Amniotic stem cell (primary cell): ENCODE measurements around the gene CDK2AP2.
"Not testable (repeated sequence)": the region's sequence is repeated elsewhere in the genome, so short reads cannot be mapped to it uniquely, and the experiment has no call there.

Experiments used
- DNase-seq: peaks from one replicate; lab custom pipeline; 2025; lab: John Stamatoyannopoulos, UW

CDK2AP2 gene

DNA sequence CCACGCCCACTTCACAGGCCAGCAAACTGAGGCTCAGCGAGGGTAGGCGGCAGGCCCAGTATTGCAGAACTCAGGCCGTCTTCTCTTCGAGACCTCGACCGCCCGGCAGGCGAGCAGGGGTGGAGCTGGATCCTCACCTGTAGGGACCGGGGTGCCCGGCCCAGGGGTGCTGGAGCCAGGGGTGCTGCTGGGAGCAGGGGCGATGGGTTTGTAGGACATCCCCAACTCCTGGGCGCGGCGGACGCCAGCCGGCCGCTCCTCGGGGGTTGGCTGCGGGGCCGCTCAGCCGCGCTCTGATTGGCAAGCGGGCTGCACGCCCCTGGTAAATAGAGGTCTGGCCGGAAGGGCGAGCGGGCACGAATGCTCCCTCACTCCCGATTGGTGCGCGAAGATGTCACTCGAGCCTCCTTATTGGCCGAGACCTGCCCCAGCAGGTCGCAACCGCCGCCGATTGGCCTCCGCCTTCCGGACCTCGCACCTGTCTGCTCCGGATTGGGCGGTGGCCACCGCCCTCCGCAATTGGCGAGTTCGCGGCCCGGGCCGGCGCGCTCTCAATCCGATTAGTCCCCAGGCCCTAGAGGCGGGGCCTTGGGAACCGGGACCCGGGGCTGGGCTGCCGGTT is at the start of gene CDK2AP2:
Gene CDK2AP2 (minus strand): TSS at position 299 of the 622 bp plus-strand sequence. CDS start 80 bp downstream, at position 219.
- peak; percentile 98 for DNase-seq

GRCh38 chr11:67556244-67556643 is 48.3 kb upstream of the CDK2AP2 start:
- DNase-seq: no peak

DNA sequence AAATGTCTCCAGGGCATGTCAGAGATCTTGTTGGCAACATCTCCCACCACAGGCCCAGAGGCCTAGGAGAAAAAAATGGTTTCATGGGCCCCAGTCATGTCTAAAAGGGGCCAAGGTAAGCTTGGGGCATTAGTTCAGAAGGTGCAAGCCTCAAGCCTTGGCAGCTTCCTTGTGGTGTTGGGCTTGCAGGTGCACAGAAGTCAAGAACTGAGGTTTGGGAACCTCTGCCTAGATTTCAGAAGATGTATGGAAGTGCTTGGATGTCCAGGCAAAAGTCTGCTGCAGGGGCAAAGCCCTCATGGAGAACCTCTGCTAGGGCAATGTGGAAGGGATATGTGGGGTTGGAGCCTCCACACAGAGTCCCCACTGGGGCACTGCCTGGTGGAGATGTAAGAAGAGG is 43.7 kb upstream of the CDK2AP2 start:
- not testable (repeated sequence) for DNase-seq

- DNase-seq: no peak
Observed at GRCh38 chr11:67551127-67551526, 43.2 kb upstream of the CDK2AP2 start.

DNA sequence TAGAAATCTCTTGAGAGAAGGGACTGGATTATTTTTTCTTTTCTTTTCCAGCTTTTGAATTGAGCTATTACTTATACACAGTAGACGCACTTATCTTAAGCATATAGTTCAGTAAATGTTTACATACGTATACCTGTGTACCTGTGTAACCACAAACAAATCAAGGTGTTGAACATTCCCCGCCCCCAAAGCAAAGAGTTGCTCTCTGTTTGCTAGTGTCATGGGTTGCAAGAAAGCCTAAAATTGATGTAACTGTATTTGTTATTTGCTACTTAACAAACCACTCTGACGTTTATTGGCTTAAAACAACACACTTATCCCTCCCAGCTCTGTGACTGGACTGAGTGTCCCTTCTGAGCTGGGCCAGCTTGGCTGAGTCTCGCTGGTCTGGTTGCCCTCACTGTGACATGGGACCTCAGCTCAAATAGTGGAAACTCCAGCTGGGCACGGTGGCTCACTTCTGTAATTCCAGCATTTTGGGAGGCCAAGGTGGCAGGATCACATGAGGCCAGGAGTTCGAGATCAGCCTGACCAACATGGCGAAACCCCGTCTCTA is 40.7 kb upstream of the CDK2AP2 start:
- no peak for DNase-seq

DNA sequence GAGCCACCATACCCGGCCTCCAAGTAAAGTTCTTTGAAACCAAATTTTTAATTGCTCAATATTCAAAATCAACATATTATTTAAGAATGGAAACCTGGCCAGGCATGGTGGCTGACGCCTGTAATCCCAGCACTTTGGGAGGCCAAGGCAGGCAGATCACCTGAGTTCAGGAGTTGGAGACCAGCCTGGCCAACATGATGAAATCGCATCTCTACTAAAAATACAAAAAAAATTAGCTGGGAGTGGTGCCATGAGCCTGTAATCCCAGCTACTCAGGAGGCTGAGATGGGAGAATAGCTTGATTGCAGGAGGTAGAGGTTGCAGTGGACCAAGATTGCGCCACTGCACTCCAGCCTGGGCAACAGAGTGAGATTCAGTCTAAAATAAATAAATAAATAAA is 40.1 kb upstream of the CDK2AP2 start:
- DNase-seq: not testable (repeated sequence)

- no peak for DNase-seq
Observed at GRCh38 chr11:67545280-67545679, 37.3 kb upstream of the CDK2AP2 start.

DNA sequence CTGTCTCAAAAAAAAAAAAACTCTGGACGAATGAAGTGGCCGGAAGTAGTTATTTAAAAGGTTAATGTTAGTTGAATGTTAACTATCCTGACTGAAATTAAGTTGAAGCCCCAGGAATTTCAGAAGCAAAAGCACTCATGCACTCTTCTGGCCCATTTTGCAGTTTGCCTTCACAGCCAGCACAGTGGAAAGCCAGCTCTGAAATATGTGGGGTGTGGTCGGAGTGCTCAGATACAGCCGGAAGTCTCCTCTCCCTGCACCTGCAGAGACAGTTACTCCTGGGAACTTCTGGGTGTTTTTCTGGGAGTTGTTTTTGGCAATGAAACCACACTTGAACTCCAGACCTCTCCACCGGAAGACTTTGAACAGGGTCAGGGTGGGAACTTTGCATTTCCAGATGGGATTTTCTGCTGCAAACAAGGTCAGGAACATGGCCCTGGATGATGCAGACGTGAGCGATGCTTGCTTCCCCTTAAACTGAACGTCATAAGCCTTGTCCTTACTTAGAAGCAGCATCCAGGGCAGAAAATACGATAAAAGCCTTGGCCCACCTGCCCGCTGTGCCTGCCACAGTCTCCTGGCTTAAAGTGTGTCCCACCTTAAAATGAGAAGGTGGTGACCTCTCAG is 36.8 kb upstream of the CDK2AP2 start:
- DNase-seq: no peak

DNA sequence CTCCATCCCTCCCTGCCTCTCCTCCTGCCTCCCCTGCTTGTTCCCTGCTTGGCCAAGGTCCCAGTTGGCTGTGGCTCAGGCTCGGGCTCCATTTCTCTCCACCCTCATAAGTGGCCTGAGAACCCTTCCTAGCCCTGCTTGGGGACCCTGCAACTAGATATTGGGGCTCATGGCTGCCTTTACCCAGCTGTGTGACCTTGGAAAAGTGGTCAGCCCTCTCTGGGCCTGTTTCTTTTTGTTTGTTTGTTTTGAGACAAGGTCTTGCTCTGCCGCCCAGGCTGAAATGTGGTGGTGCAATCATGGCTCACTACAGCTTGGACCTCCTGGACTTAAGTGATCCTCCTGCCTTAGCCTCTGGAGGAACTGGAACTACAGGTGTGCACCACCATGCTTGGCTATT is 35.6 kb upstream of the CDK2AP2 start:
- no peak for DNase-seq

DNA sequence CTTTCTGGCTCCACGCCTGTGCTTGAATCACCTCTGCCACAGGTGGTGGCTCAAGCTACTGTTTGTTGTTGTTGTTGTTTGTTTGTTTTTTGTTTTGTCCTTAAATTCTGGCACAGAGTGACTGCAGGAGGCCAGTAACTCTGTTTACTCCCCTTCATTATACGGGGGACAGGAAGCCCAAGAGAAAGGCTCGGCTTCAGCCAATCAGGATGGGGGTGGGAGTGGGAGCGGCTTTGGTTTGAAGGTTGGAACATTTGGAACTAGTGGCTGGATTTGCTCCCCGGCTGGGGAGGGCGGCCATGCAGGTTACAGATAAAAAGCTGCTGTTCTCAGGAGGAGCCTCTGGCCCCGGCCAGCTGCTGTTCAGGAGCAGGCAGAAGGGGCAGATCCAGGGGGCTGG is 35.0 kb upstream of the CDK2AP2 start:
- DNase-seq: no peak

- no peak for DNase-seq
Observed at GRCh38 chr11:67542169-67542568, 34.2 kb upstream of the CDK2AP2 start.

- DNase-seq: no peak
Observed at GRCh38 chr11:67541198-67541597, 33.2 kb upstream of the CDK2AP2 start.

GRCh38 chr11:67539550-67539949 is 31.6 kb upstream of the CDK2AP2 start:
- DNase-seq: no peak

GRCh38 chr11:67538823-67539505 is 31.0 kb upstream of the CDK2AP2 start:
- DNase-seq: no peak

- no peak for DNase-seq
Observed at GRCh38 chr11:67538306-67538705, 30.3 kb upstream of the CDK2AP2 start.

DNA sequence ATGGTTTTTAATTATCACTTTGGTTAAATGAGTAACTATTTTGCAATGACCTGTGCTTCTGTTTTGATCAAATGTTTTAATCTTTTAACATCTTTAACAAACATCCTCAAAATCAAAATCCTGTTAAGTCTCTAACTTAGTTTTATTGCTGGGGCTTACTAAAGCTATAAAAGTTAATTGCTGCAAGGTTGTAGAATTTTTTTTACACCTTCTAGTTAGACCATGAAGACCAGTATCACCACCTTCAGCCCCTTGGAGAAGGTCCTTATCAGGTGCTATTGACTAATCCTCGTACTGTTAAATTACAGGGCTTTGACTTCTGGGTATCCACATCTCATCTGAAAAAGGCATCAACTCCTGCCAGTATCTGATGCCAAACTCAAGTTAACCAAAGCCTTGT is 27.6 kb upstream of the CDK2AP2 start:
- DNase-seq: no peak

DNA sequence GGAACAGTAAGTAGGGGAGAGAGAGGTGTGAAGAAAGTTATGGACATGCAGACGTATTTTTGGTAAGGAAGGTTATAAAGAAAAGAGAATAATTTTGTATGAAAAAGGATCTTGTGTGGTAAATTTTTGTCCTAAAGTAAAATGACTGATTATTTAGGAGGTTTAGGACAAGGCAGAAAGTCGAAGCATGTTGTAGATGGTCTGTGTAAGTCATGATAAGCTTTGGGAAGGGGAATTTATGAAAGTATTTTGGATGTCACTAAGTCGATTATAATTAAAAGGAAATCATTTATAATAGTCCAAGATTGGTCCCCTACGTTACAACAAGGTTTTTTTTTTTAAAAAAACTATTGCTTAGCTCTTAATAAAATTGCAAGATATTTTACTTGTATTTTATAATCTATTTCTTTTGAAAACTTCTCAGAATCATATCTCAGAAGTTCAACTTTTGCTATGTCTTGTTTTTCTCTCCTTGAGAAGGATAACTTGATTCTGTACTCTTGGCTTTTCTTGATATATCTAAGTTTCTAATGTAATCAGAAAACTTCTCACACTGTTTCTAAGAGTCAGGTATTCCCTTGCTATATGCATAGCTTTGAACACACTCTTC is 26.2 kb upstream of the CDK2AP2 start:
- no peak for DNase-seq

DNA sequence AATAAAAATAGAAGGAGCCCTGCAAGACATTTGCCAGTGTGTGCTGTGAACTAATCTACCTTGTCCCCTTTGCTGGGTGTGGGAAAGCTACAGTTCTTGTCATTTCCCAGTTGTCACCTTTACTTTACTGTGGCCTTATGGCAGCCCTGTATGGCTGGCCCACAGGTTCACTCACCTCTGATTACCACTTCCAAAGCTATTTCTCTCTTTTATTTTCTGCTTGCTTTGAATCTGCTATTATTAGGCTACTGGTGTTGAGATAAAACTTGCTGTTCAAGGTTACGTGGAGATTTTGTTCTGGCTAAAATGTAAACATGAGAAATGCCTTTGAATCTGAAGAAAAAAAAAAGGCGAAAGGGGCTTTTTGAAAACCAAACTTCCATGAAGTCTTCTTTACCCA is 24.9 kb upstream of the CDK2AP2 start:
- no peak for DNase-seq

DNA sequence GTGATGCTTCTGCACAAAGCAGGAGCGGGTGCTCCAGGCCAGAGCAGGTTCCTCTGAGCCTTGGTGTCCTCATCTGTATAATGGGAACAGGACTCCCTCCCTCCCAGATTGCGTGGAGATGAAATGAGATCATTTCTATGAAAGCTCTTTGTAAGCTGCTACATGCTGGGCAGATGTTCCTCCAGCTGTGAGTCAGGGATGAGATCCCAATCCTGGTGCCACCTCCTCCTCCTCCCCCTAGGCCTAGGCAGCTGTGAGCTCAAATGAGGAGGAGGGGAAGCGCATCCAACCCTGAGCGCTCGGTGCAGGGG is 22.3 kb upstream of the CDK2AP2 start:
- no peak for DNase-seq

GRCh38 chr11:67528376-67528775 is 20.4 kb upstream of the CDK2AP2 start:
- DNase-seq: no peak

DNA sequence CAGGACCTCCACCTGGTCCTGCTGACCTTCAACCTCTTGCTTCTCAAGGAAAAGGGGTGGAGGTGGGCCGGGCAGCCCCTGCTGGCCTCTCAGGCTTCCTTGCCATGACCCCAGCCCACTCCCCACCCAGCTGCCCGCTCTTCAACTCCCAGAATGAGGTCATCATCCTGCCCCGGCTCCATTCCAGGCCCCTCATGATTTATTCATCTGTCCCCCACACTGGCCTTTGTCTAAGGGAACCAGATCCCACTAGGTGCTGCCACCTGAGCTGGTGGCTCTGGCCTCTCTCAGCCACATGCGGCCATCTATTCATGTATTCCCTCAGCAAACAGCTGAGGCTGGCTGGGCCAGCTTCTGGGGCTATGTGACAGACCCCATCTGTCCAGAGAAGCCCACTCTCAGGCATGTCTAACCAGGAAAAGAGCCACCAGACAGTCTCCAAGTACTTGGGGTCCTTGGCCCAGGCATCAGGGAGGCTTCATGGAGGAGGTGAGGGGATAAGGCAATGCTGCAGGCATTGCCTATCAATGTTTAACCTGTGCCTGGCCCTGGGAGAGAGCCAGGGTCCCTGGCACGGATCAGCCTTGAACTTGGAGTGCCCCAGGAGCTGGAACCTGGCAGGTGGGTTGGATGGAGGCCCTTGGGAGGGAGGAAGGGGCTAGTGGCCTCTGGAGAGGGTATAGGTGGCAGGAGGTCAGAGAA is 17.5 kb upstream of the CDK2AP2 start:
- no peak for DNase-seq

DNA sequence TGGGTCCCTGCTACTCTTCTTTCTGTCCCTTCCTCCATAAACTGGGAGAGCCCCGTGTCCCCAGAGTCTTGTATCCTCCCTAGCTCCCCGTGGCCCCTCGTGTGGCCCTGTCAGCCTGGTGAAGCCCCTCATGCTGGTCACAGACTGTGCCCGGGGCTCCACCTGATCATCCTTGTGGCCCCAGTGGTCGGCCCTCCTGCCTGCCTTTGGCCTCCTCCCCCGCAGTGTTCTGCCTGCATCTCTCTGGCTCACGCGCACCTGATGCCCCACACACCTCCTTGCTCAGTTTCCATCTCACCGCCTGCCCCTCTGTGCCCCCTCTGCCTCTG is 16.5 kb upstream of the CDK2AP2 start:
- DNase-seq: no peak
